ENCODE results near the gene CCL27. TPM values are rescaled to one million over a fixed set of nuclear protein-coding genes. Genes with fewer than 3 reads are reported as not detected.
A peak's percentile ranks its signal among the peaks of the same experiment; 100 is the strongest.

The CCL27 gene
- total and polyA plus RNA-seq, 2 donors (not counting 1 experiment from before 2014, with no cell fraction given) = not detected

- H3K36me3 ChIP-seq (ENCODE audit: control insufficient read depth, insufficient read depth, low read length) = peaks cover under 1% of the 10 kb centered on the region
- H3K27me3 ChIP-seq (ENCODE audit: control insufficient read depth, insufficient read depth, low read length) = no peaks in the 10 kb centered on the region
- no peaks in the 10 kb centered on the region for H4K20me1 ChIP-seq (ENCODE audit: control insufficient read depth, extremely low read depth, insufficient read depth, low read length)
- no peaks in the 10 kb centered on the region for H3K79me2 ChIP-seq (ENCODE audit: control insufficient read depth, insufficient read depth, low read length)
- no peaks in the 10 kb centered on the region for H3K9me3 ChIP-seq (ENCODE audit: control insufficient read depth, insufficient read depth, low read depth, low read length)
- H3K4me2 ChIP-seq (ENCODE audit: extremely low read depth, insufficient read depth, low read length) = peak overlapping the region; percentile 23
- DNase-seq (ENCODE audit: low read depth in 2 of 2) = peak in 1 of 2 donors; percentile 74
- H2AFZ ChIP-seq (ENCODE audit: low read length) = no peak overlapping the region
- no peak for TF ChIP-seq CTCF (conservative IDR thresholded peaks at IDR 0.05 in 1 of 2, IDR thresholded peaks at IDR 0.05 in 1 of 2; ENCODE audit: low read depth in 1 of 2, low read length in 2 of 2)
- TF ChIP-seq EZH2 (IDR thresholded peaks at IDR 0.05; ENCODE audit: low read length, missing control alignments) = no peak
- H3K27ac ChIP-seq (ENCODE audit: insufficient read depth, low read length) = no peak overlapping the region
- H3K4me3 ChIP-seq (replicated peaks in 1 of 4; ENCODE audit: control extremely low read depth in 1 of 4, insufficient read depth in 1 of 4, low read depth in 3 of 4, low read length in 4 of 4) = no peak overlapping the region
- peaks cover 29% of the 10 kb centered on the region for H3K4me1 ChIP-seq (ENCODE audit: control insufficient read depth, extremely low read depth, insufficient read depth, low read length)
- H3K9ac ChIP-seq (ENCODE audit: insufficient read depth, low read length) = no peak overlapping the region
Measured at GRCh38 chr9:34654323-34655051, 8.0 kb downstream of the CCL27 start.

GRCh38 chr9:34653151-34654072, 9.0 kb downstream of the CCL27 start:
- Histone ChIP-seq H3K9ac (ENCODE audit: insufficient read depth, low read length) (no peak overlapping the region), H3K4me2 (ENCODE audit: extremely low read depth, insufficient read depth, low read length) (no peak overlapping the region), H3K9me3 (ENCODE audit: control insufficient read depth, insufficient read depth, low read depth, low read length) (no peaks in the 10 kb centered on the region), H3K36me3 (ENCODE audit: control insufficient read depth, insufficient read depth, low read length) (peaks cover 5% of the 10 kb centered on the region), H3K4me1 (ENCODE audit: control insufficient read depth, extremely low read depth, insufficient read depth, low read length) (peaks cover 29% of the 10 kb centered on the region), H3K79me2 (ENCODE audit: control insufficient read depth, insufficient read depth, low read length) (no peaks in the 10 kb centered on the region), H3K4me3 (replicated peaks in 1 of 4; ENCODE audit: control extremely low read depth in 1 of 4, insufficient read depth in 1 of 4, low read depth in 3 of 4, low read length in 4 of 4) (no peak overlapping the region), H3K27me3 (ENCODE audit: control insufficient read depth, insufficient read depth, low read length) (no peaks in the 10 kb centered on the region), H3K27ac (ENCODE audit: insufficient read depth, low read length) (peak overlapping the region; percentile 18), H2AFZ (ENCODE audit: low read length) (no peak overlapping the region), H4K20me1 (ENCODE audit: control insufficient read depth, extremely low read depth, insufficient read depth, low read length) (no peaks in the 10 kb centered on the region)
- DNase-seq (ENCODE audit: low read depth in 2 of 2) = peak; percentile 22 to 49
- TF ChIP-seq EZH2 (IDR thresholded peaks at IDR 0.05; ENCODE audit: low read length, missing control alignments) (no peak), CTCF (conservative IDR thresholded peaks at IDR 0.05 in 1 of 2, IDR thresholded peaks at IDR 0.05 in 1 of 2; ENCODE audit: low read depth in 1 of 2, low read length in 2 of 2) (no peak)

- Histone ChIP-seq H2AFZ (ENCODE audit: low read length) (no peak overlapping the region), H3K4me3 (replicated peaks in 1 of 4; ENCODE audit: control extremely low read depth in 1 of 4, insufficient read depth in 1 of 4, low read depth in 3 of 4, low read length in 4 of 4) (peak overlapping the region in 3 of 4 experiments; percentile 33 to 55 (median 45)), H3K9ac (ENCODE audit: insufficient read depth, low read length) (no peak overlapping the region), H3K79me2 (ENCODE audit: control insufficient read depth, insufficient read depth, low read length) (peaks cover 5% of the 10 kb centered on the region), H3K36me3 (ENCODE audit: control insufficient read depth, insufficient read depth, low read length) (peaks cover 6% of the 10 kb centered on the region), H3K9me3 (ENCODE audit: control insufficient read depth, insufficient read depth, low read depth, low read length) (no peaks in the 10 kb centered on the region), H3K27ac (ENCODE audit: insufficient read depth, low read length) (peak overlapping the region; percentile 18), H4K20me1 (ENCODE audit: control insufficient read depth, extremely low read depth, insufficient read depth, low read length) (no peaks in the 10 kb centered on the region), H3K4me1 (ENCODE audit: control insufficient read depth, extremely low read depth, insufficient read depth, low read length) (peaks cover 32% of the 10 kb centered on the region), H3K4me2 (ENCODE audit: extremely low read depth, insufficient read depth, low read length) (peak overlapping the region; percentile 92), H3K27me3 (ENCODE audit: control insufficient read depth, insufficient read depth, low read length) (no peaks in the 10 kb centered on the region)
- no peak for DNase-seq (ENCODE audit: low read depth in 2 of 2)
- TF ChIP-seq CTCF (conservative IDR thresholded peaks at IDR 0.05 in 1 of 2, IDR thresholded peaks at IDR 0.05 in 1 of 2; ENCODE audit: low read depth in 1 of 2, low read length in 2 of 2) (no peak), EZH2 (IDR thresholded peaks at IDR 0.05; ENCODE audit: low read length, missing control alignments) (no peak)
Measured at GRCh38 chr9:34652602-34653000, 9.9 kb downstream of the CCL27 start.

Data from fibroblast of lung (primary cell).